HCT116 (cell line): ENCODE results near the gene RNF220. TPM values are rescaled to one million over a fixed set of nuclear protein-coding genes. Genes with fewer than 3 reads are reported as not detected.

Experiments
- ATAC-seq: fragments of 200-7000 bp; cut with Tn5 transposase; 2 replicates; pipeline ENCODE4 v1.9.1; 2020; ENCODE audit warnings: mild to moderate bottlenecking, moderate library complexity
- BruUV-seq: library from RNA; stranded (reverse); fragments of 400-500 nt; replicated peaks from 2 replicates; lab custom pipeline; 2021; lab: Mats Ljungman, UMichigan
- CTCF ChIA-PET: fragments of 300-600 bp; sonication (Branson Sonifier 250); formaldehyde crosslinking; loops from one replicate; lab custom pipeline; 2021; ENCODE audit warnings: antibody characterized with exemption; lab: Charles Lee
- POLR2A ChIA-PET: fragments of 300-600, 350-600 bp; sonication (Branson Sonifier 250); formaldehyde crosslinking; loops from one replicate; lab custom pipeline; 2021; ENCODE audit warnings: antibody characterized with exemption; lab: Charles Lee
- RAD21 ChIA-PET, 2 experiments: fragments of 300-600 bp; sonication (Branson Sonifier 250); formaldehyde crosslinking; loops; one replicate each; lab custom pipeline; 2023; ENCODE audit warnings: low total read pairs in 2 of 2; ENCODE audit not compliant: uncharacterized antibody in 2 of 2, unreplicated experiment in 2 of 2, low non-redundant PET in 1 of 2; lab: Charles Lee
- DNase-seq: peaks from one replicate; pipeline ENCODE4 v3.0.0-alpha.2; 2010; ENCODE audit warnings: low read depth, low spot score
- H2AFZ ChIP-seq: fragments of 200-600 bp; shearing (Covaris generic), sonication (generic); 2 replicates; pipeline ENCODE4 v1.6.1; 2017; ENCODE audit warnings: low read depth, mixed run types, mixed read lengths, antibody characterized with exemption, low read length; ENCODE audit not compliant: poor library complexity, severe bottlenecking
- H3K27ac ChIP-seq: 2 replicates; pipeline ENCODE4 v1.5.1; 2012; ENCODE audit warnings: low read depth, low read length
- H3K27me3 ChIP-seq: fragments of 200-600 bp; sonication (generic); 2 replicates; pipeline ENCODE4 v1.6.1; 2016; ENCODE audit warnings: mixed run types, low read length, mixed read lengths; ENCODE audit not compliant: insufficient read depth
- H3K36me3 ChIP-seq, 2 experiments: fragments of 200-500 bp in 1 of 2; fragments of 200-600 bp in 1 of 2; sonication (Bioruptor generic) in 1 of 2; sonication (generic) in 1 of 2; 2 replicates each; pipeline versions ENCODE4 v1.5.1 to v1.6.1; 2014 to 2016; ENCODE audit warnings: low read length in 2 of 2, inconsistent platforms in 1 of 2, mixed read lengths in 1 of 2, mixed run types in 1 of 2; ENCODE audit not compliant: insufficient read depth in 2 of 2, control insufficient read depth in 1 of 2
- H3K4me1 ChIP-seq, 2 experiments: fragments of 200-600 bp in 1 of 2; sonication (generic) in 1 of 2; 2 replicates each; pipeline versions ENCODE4 v1.5.1 to v1.6.1; 2012 to 2017; ENCODE audit warnings: low read length in 2 of 2, inconsistent platforms in 1 of 2, mild to moderate bottlenecking in 1 of 2, mixed read lengths in 1 of 2, mixed run types in 1 of 2, moderate library complexity in 1 of 2; ENCODE audit not compliant: insufficient read depth in 2 of 2, control insufficient read depth in 1 of 2
- H3K4me2 ChIP-seq: fragments of 200-600 bp; sonication (generic); 2 replicates; pipeline ENCODE4 v1.6.1; 2017; ENCODE audit warnings: mixed run types, low read length, mixed read lengths
- H3K4me3 ChIP-seq, 2 experiments: fragments of 200-600 bp in 1 of 2; sonication (generic) in 1 of 2; replicated peaks in 1 of 2; 2 replicates each; pipeline ENCODE4 v1.5.1; 2011 to 2016; ENCODE audit warnings: low read length in 2 of 2, control low read depth in 1 of 2, low read depth in 1 of 2, mild to moderate bottlenecking in 1 of 2, mixed read lengths in 1 of 2, mixed run types in 1 of 2
- H3K79me2 ChIP-seq: fragments of 200-600 bp; sonication (generic); 2 replicates; pipeline ENCODE4 v1.6.1; 2017; ENCODE audit warnings: mild to moderate bottlenecking, mixed run types, low read length, moderate library complexity, mixed read lengths; ENCODE audit not compliant: insufficient read depth
- H3K9ac ChIP-seq: fragments of 200-600 bp; sonication (generic); 2 replicates; pipeline ENCODE4 v1.6.1; 2016; ENCODE audit warnings: low read length, mixed read lengths
- H3K9me2 ChIP-seq: fragments of 200-600 bp; sonication (generic), shearing (Covaris generic); 2 replicates; pipeline ENCODE4 v1.6.1; 2017; ENCODE audit warnings: mixed run types, mild to moderate bottlenecking, moderate library complexity; ENCODE audit not compliant: insufficient read depth
- H3K9me3 ChIP-seq, 2 experiments: fragments of 200-500 bp in 1 of 2; fragments of 200-600 bp in 1 of 2; sonication (Bioruptor generic) in 1 of 2; sonication (generic) in 1 of 2; 2 replicates each; pipeline ENCODE4 v1.6.1; 2014 to 2017; ENCODE audit warnings: low read length in 2 of 2, mixed read lengths in 2 of 2, inconsistent platforms in 1 of 2, low read depth in 1 of 2, mild to moderate bottlenecking in 1 of 2, mixed run types in 1 of 2, moderate library complexity in 1 of 2; ENCODE audit not compliant: control insufficient read depth in 1 of 2, insufficient read depth in 1 of 2
- H4K20me1 ChIP-seq: fragments of 200-600 bp; sonication (generic), shearing (Covaris generic); 2 replicates; pipeline ENCODE4 v1.6.1; 2017; ENCODE audit warnings: mixed run types, mild to moderate bottlenecking, moderate library complexity; ENCODE audit not compliant: insufficient read depth
- ELF1 ChIP-seq: IDR thresholded peaks from 2 replicates; pipeline ENCODE4 v1.6.1; 2012; ENCODE audit warnings: low read depth, borderline replicate concordance
- EZH2 ChIP-seq: fragments of 200-600 bp; sonication (generic); IDR thresholded peaks from 2 replicates; pipeline ENCODE4 v1.6.1; 2017; ENCODE audit warnings: antibody characterized with exemption, mixed run types
- JUND ChIP-seq: IDR thresholded peaks from 2 replicates; pipeline ENCODE4 v1.6.1; 2012
- REST ChIP-seq: IDR thresholded peaks from 2 replicates; pipeline ENCODE4 v1.6.1; 2012; ENCODE audit warnings: low read depth
- ZNF274 ChIP-seq: fragments of 200-500 bp; sonication (Bioruptor generic); IDR thresholded peaks from 2 replicates; pipeline ENCODE4 v1.6.1; 2014; ENCODE audit warnings: mild to moderate bottlenecking, low read depth, low read length, inconsistent platforms
- intact Hi-C: fragments of 100-400 bp; cut with micrococcal nuclease; formaldehyde crosslinking; loops from 2 replicates; pipeline ENCODE4 v1.10.0; 2022
- total RNA-seq: library from RNA; stranded (reverse); gene quantifications from one replicate; pipeline ENCODE4 v1.2.1, GENCODE V29; 2021; ENCODE audit not compliant: unreplicated experiment

Gene RNF220
- total RNA-seq, 1 experiment from 2014 or later = 84.5 TPM

DNA sequence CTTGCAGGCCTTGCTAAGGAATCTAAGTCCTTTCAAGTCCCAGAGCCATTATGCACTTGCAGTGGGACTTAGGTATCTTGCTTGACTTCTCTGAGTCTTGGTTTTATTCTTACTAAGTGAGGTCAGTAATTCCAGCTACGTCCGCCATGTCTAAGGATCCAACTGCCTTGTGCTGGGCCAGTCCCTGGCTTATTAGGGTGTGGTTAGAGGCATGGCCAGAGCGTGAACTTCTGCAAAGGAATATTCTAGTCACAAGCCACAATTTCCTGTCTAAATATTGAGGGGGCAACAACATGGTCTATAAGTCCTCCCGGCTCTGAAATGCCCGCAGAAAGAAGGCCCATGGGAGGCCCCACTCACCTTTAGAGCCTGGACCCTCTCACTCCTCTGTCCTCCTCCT lies 186.3 kb downstream of the RNF220 start:
- no peaks in the 10 kb centered on the region for H3K79me2 ChIP-seq
- ChIA-PET CTCF (no interaction called here), RAD21 (no interaction called here), POLR2A (no interaction called here)
- intact Hi-C loops = no loop called here
- no peak for TF ChIP-seq EZH2
- no peak for TF ChIP-seq REST
- TF ChIP-seq ELF1 = no peak
- TF ChIP-seq JUND = no peak
- no peak for TF ChIP-seq ZNF274
- no peaks in the 10 kb centered on the region for H3K9me2 ChIP-seq
- no peaks in the 10 kb centered on the region for H3K36me3 ChIP-seq
- no peak overlapping the region for H3K4me2 ChIP-seq
- H3K4me1 ChIP-seq = peaks cover 0 to 10% of the 10 kb centered on the region in 2 experiments; a peak in 2 of 4 replicates
- no peak overlapping the region for H3K27ac ChIP-seq
- no peaks in the 10 kb centered on the region for H3K9me3 ChIP-seq
- H2AFZ ChIP-seq = no peak overlapping the region
- peaks cover 4% of the 10 kb centered on the region; the same call in 1 of the 2 replicates for H3K27me3 ChIP-seq
- no peak overlapping the region for H3K9ac ChIP-seq
- BruUV-seq = no TSS peak
- ATAC-seq (no peak), DNase-seq (no peak)
- H4K20me1 ChIP-seq = no peaks in the 10 kb centered on the region
- no peak overlapping the region for H3K4me3 ChIP-seq
